Neural progenitor cell (in vitro differentiated cells): ENCODE results near the gene COL6A5. TPM values are rescaled to one million over a fixed set of nuclear protein-coding genes. Genes with fewer than 3 reads are reported as not detected.

ENCODE experiments used
- DNase-seq: peaks from one replicate; pipeline ENCODE4 v3.0.0-alpha.2; 2016; ENCODE audit warnings: low spot score
- H2AFZ ChIP-seq: fragments of 200-600 bp; sonication (generic); replicated peaks from 2 replicates; pipeline ENCODE4 v1.6.1; 2016; ENCODE audit warnings: antibody characterized with exemption
- H3F3A ChIP-seq: fragments of 200-600 bp; sonication (generic); 2 replicates; pipeline ENCODE4 v1.6.1; 2016; ENCODE audit warnings: antibody characterized with exemption, low read depth
- H3K27ac ChIP-seq: fragments of 200-600 bp; sonication (generic); 2 replicates; pipeline ENCODE4 v1.5.1; 2016; ENCODE audit warnings: mild to moderate bottlenecking
- H3K27me3 ChIP-seq: fragments of 200-600 bp; sonication (generic); 2 replicates; pipeline ENCODE4 v1.6.1; 2016; ENCODE audit warnings: mild to moderate bottlenecking, moderate library complexity
- H3K36me3 ChIP-seq: fragments of 200-600 bp; sonication (generic); 2 replicates; pipeline ENCODE4 v1.5.1; 2016
- H3K4me1 ChIP-seq: fragments of 200-600 bp; sonication (generic); 2 replicates; pipeline ENCODE4 v1.6.1; 2016; ENCODE audit warnings: mixed run types
- H3K4me2 ChIP-seq: fragments of 200-600 bp; sonication (generic); 2 replicates; pipeline ENCODE4 v1.6.1; 2016
- H3K4me3 ChIP-seq: fragments of 200-600 bp; sonication (generic); 2 replicates; pipeline ENCODE4 v1.5.1; 2016
- H3K79me2 ChIP-seq: fragments of 200-600 bp; sonication (generic); 2 replicates; pipeline ENCODE4 v1.6.1; 2016; ENCODE audit warnings: low read depth
- H3K9ac ChIP-seq: fragments of 200-600 bp; sonication (generic); 2 replicates; pipeline ENCODE4 v1.6.1; 2016
- H3K9me3 ChIP-seq: fragments of 200-600 bp; sonication (generic); 2 replicates; pipeline ENCODE4 v1.5.1; 2016; ENCODE audit warnings: low read depth
- H4K20me1 ChIP-seq: fragments of 200-600 bp; sonication (generic); 2 replicates; pipeline ENCODE4 v1.6.1; 2016; ENCODE audit warnings: low read depth
- H3K27ac Mint-ChIP-seq: 3 replicates; pipeline ENCODE4 v1.8.0; 2021; ENCODE audit warnings: mixed read lengths
- H3K27me3 Mint-ChIP-seq: 2 replicates; pipeline ENCODE4 v1.8.0; 2022; ENCODE audit warnings: low read depth, mild to moderate bottlenecking, inconsistent platforms, moderate library complexity, mixed read lengths; ENCODE audit not compliant: insufficient read depth
- H3K36me3 Mint-ChIP-seq: 3 replicates; pipeline ENCODE4 v1.8.0; 2021; ENCODE audit warnings: mixed read lengths
- H3K4me1 Mint-ChIP-seq: 3 replicates; pipeline ENCODE4 v1.8.0; 2021; ENCODE audit warnings: mixed read lengths
- H3K4me3 Mint-ChIP-seq: 3 replicates; pipeline ENCODE4 v1.8.0; 2021; ENCODE audit warnings: mild to moderate bottlenecking, moderate library complexity, mixed read lengths
- H3K9me3 Mint-ChIP-seq: 3 replicates; pipeline ENCODE4 v1.8.0; 2020; ENCODE audit warnings: mixed read lengths
- CTCF ChIP-seq: fragments of 200-600 bp; sonication (generic); IDR thresholded peaks from 2 replicates; pipeline ENCODE4 v1.5.1; 2017; ENCODE audit warnings: antibody characterized with exemption, mild to moderate bottlenecking
- EZH2 ChIP-seq: fragments of 200-600 bp; sonication (generic); IDR thresholded peaks from 2 replicates; pipeline ENCODE4 v1.6.1; 2017; ENCODE audit warnings: antibody characterized with exemption, mild to moderate bottlenecking, moderate library complexity
- EZH2phosphoT487 ChIP-seq: fragments of 200-600 bp; sonication (generic); IDR thresholded peaks from 2 replicates; pipeline ENCODE4 v1.6.1; 2017; ENCODE audit warnings: antibody characterized with exemption
- total RNA-seq: library from RNA; depleted of rRNA; stranded (reverse); fragments of >200 nt; gene quantifications from 2 replicates; pipeline ENCODE4 v1.2.3, GENCODE V29; 2015; ENCODE audit warnings: low replicate concordance

Gene COL6A5
- total RNA-seq, 1 donor from 2014 or later = not detected

DNA sequence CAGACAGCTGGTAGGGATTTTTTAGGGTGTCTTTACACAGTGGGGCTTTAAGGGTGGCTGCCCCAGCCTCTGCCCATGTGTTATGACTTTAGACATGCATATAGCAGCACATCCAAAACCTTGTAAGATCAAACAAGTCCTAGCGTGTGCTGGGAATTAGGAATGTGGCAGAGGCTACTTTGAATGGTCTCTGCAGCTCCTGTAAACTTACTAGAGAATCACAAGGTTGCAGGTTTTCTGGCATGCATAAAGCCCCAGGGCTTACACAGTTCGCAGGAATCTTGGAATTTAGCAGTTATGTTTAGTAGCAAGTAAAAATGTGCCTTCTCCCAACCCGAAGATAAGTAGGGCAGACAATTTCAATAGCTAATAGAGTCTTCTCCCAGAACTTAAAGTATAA, 124.7 kb downstream of the COL6A5 start:
- no peaks in the 10 kb centered on the region for H3K9me3 Mint-ChIP-seq
- no peak for TF ChIP-seq EZH2phosphoT487
- TF ChIP-seq CTCF = no peak
- TF ChIP-seq EZH2 = no peak

DNA sequence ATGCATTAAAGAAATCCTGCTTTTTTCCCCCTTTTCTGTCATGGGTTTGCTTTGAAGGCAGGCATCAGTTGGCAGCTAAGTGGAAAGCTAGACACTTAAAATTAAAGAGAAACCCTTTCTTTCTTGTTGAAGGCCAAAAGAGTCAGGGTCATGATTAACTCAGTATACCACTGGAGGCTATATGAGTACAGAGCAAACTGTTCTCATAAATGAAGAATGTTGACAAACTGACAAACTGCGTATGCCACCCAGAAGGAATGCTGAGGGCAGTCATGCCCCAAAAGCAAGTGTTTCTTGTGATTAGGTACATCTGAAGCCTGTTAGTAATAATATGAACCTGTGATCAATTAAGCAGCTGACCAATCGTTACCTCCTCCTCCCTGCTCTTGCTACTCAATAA, 127.9 kb downstream of the COL6A5 start:
- H3K27me3 ChIP-seq = no peaks in the 10 kb centered on the region
- H3K9me3 ChIP-seq = no peaks in the 10 kb centered on the region
- no peak overlapping the region for H3K27ac Mint-ChIP-seq
- no peaks in the 10 kb centered on the region for H4K20me1 ChIP-seq
- H3K9ac ChIP-seq = no peak overlapping the region
- H3K9me3 Mint-ChIP-seq = no peaks in the 10 kb centered on the region
- no peaks in the 10 kb centered on the region for H3K4me1 ChIP-seq
- no peak overlapping the region for H3K27ac ChIP-seq
- no peak overlapping the region for H3K4me2 ChIP-seq
- no peaks in the 10 kb centered on the region for H3K79me2 ChIP-seq
- no peak for DNase-seq
- no peak overlapping the region for H3K4me3 Mint-ChIP-seq
- TF ChIP-seq EZH2 (no peak), CTCF (no peak), EZH2phosphoT487 (no peak)
- no peak overlapping the region for H3K4me3 ChIP-seq
- H3K27me3 Mint-ChIP-seq = no peaks in the 10 kb centered on the region
- H3K36me3 Mint-ChIP-seq = no peaks in the 10 kb centered on the region
- H3F3A ChIP-seq = no peaks in the 10 kb centered on the region
- H3K4me1 Mint-ChIP-seq = no peaks in the 10 kb centered on the region
- peak overlapping the region; percentile 3 for H2AFZ ChIP-seq
- no peaks in the 10 kb centered on the region for H3K36me3 ChIP-seq

More for the DNA sequence above, 124.7 kb downstream of the COL6A5 start:
- no peaks in the 10 kb centered on the region for H3K27me3 Mint-ChIP-seq
- no peaks in the 10 kb centered on the region for H3K4me1 ChIP-seq
- no peaks in the 10 kb centered on the region for H3F3A ChIP-seq
- H3K4me3 Mint-ChIP-seq = no peak overlapping the region
- H3K9ac ChIP-seq = no peak overlapping the region
- no peaks in the 10 kb centered on the region for H3K9me3 ChIP-seq
- H3K36me3 ChIP-seq = no peaks in the 10 kb centered on the region
- H3K4me1 Mint-ChIP-seq = no peaks in the 10 kb centered on the region
- H3K4me3 ChIP-seq = no peak overlapping the region
- no peak overlapping the region for H3K27ac ChIP-seq
- H3K4me2 ChIP-seq = no peak overlapping the region
- no peaks in the 10 kb centered on the region for H3K27me3 ChIP-seq
- no peaks in the 10 kb centered on the region for H3K36me3 Mint-ChIP-seq
- no peak for DNase-seq
- no peak overlapping the region for H2AFZ ChIP-seq
- H3K27ac Mint-ChIP-seq = no peak overlapping the region
- no peaks in the 10 kb centered on the region for H3K79me2 ChIP-seq
- no peaks in the 10 kb centered on the region for H4K20me1 ChIP-seq

DNA sequence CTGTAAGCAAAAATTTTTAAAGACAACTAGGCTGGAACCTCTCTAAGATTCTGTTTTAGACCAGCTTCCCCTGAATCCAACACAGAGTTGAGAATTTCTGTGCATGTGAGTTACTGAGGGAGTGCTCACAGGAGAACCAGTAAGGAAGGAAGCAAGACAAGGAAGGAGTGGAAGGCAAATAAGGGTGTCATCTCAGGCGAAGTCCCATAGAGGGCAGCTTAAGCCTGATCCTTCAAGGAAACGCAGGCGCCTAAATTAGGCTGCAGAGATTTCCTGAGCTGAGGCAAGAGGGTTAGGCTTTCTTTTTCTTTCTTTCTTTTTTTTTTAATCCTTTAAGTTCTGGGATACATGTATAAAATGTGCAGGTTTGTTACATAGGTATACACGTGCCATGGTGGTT, 135.3 kb downstream of the COL6A5 start:
- no peak overlapping the region for H3K4me2 ChIP-seq
- no peaks in the 10 kb centered on the region for H3K27me3 ChIP-seq
- peak overlapping the region; percentile 92 for H2AFZ ChIP-seq
- DNase-seq = peak; percentile 75
- H3K9ac ChIP-seq = no peak overlapping the region
- H3K9me3 ChIP-seq = no peaks in the 10 kb centered on the region
- Mint-ChIP-seq H3K9me3 (peaks cover 4% of the 10 kb centered on the region), H3K27ac (no peak overlapping the region), H3K4me1 (no peaks in the 10 kb centered on the region), H3K27me3 (peaks cover 2% of the 10 kb centered on the region), H3K4me3 (no peak overlapping the region), H3K36me3 (no peaks in the 10 kb centered on the region)
- H3K4me1 ChIP-seq = no peaks in the 10 kb centered on the region
- no peak overlapping the region for H3K4me3 ChIP-seq
- no peaks in the 10 kb centered on the region for H3F3A ChIP-seq
- no peaks in the 10 kb centered on the region for H3K36me3 ChIP-seq
- TF ChIP-seq CTCF (peak; percentile 63), EZH2phosphoT487 (no peak)
- no peaks in the 10 kb centered on the region for H3K79me2 ChIP-seq
- H3K27ac ChIP-seq = no peak overlapping the region
- no peaks in the 10 kb centered on the region for H4K20me1 ChIP-seq

DNA sequence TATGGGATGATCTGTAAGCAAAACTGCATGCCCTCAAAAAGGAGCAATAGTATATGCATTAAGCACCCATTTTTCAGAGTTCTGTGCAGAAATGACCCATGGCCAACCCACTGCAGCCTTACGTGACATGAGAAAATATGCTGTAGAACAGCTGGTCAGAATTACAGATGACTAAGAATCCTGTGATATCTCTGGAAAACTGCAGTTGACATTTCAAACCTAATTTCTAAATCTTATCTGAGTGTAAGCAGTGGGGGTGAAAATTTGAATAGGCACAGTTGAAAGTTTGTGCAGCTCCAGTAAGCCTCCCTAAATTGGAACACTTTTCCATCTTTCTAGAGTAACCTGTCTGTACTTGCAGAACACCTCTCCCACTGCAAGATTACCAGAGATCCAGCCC, 142.8 kb downstream of the COL6A5 start:
- TF ChIP-seq EZH2phosphoT487 (no peak), EZH2 (no peak), CTCF (no peak)
- Mint-ChIP-seq H3K4me3 (no peak overlapping the region), H3K27me3 (no peaks in the 10 kb centered on the region), H3K9me3 (no peaks in the 10 kb centered on the region), H3K4me1 (peaks cover 7% of the 10 kb centered on the region), H3K36me3 (no peaks in the 10 kb centered on the region), H3K27ac (no peak overlapping the region)
- DNase-seq = no peak
- no peak overlapping the region for H2AFZ ChIP-seq
- no peaks in the 10 kb centered on the region for H4K20me1 ChIP-seq
- H3K4me3 ChIP-seq = no peak overlapping the region
- H3K27me3 ChIP-seq = no peaks in the 10 kb centered on the region
- peaks cover 4% of the 10 kb centered on the region for H3K4me1 ChIP-seq
- no peaks in the 10 kb centered on the region for H3K36me3 ChIP-seq
- H3F3A ChIP-seq = no peaks in the 10 kb centered on the region
- no peaks in the 10 kb centered on the region for H3K79me2 ChIP-seq
- H3K9ac ChIP-seq = no peak overlapping the region
- H3K9me3 ChIP-seq = no peaks in the 10 kb centered on the region
- no peak overlapping the region for H3K4me2 ChIP-seq
- H3K27ac ChIP-seq = no peak overlapping the region
